Kidney glomerular epithelial cell (primary cell): ENCODE measurements around the gene HDAC4.

Experiments
- DNase-seq: peaks from one replicate; lab custom pipeline; 2025; lab: John Stamatoyannopoulos, UW

The HDAC4 gene

GRCh38 chr2:239137898-239138283 is 262.9 kb downstream of the HDAC4 start:
- no peak for DNase-seq

GRCh38 chr2:239137165-239137897 is 263.5 kb downstream of the HDAC4 start:
- DNase-seq, result no peak

GRCh38 chr2:239136762-239137161 is 264.1 kb downstream of the HDAC4 start:
- no peak for DNase-seq

- no peak for DNase-seq
These were observed 264.6 kb downstream of the HDAC4 start for GRCh38 chr2:239136203-239136602.

GRCh38 chr2:239135531-239135930 is 265.3 kb downstream of the HDAC4 start:
- no peak for DNase-seq

- DNase-seq, result no peak
These were observed 266.8 kb downstream of the HDAC4 start for GRCh38 chr2:239133945-239134570.

- DNase-seq, result no peak
These were observed 268.0 kb downstream of the HDAC4 start for GRCh38 chr2:239132786-239133185.

GRCh38 chr2:239132156-239132709 is 268.6 kb downstream of the HDAC4 start:
- DNase-seq, result no peak

- DNase-seq, result no peak
These were observed 269.3 kb downstream of the HDAC4 start for GRCh38 chr2:239131521-239131920.

GRCh38 chr2:239130786-239131325 is 270.0 kb downstream of the HDAC4 start:
- no peak for DNase-seq

GRCh38 chr2:239130041-239130440 is 270.8 kb downstream of the HDAC4 start:
- DNase-seq, result no peak

- DNase-seq, result no peak
These were observed 271.5 kb downstream of the HDAC4 start for GRCh38 chr2:239129147-239129920.

- no peak for DNase-seq
These were observed 272.1 kb downstream of the HDAC4 start for GRCh38 chr2:239128706-239129105.

- DNase-seq, result no peak
These were observed 273.3 kb downstream of the HDAC4 start for GRCh38 chr2:239127513-239127912.

GRCh38 chr2:239125726-239126675 is 274.8 kb downstream of the HDAC4 start:
- no peak for DNase-seq

GRCh38 chr2:239124152-239124899 is 276.5 kb downstream of the HDAC4 start:
- no peak for DNase-seq

GRCh38 chr2:239122421-239123110 is 278.3 kb downstream of the HDAC4 start:
- no peak for DNase-seq

- no peak for DNase-seq
These were observed 279.2 kb downstream of the HDAC4 start for GRCh38 chr2:239121600-239122012.

- DNase-seq, result no peak
These were observed 280.2 kb downstream of the HDAC4 start for GRCh38 chr2:239120664-239121063.
